ENCODE measurements around the gene ACSL3. TPM values are rescaled to one million over a fixed set of nuclear protein-coding genes. Genes with fewer than 3 reads are reported as not detected.

The ACSL3 gene
- total and polyA plus RNA-seq, 2 experiments from 2014 or later = 108 to 148 TPM

GRCh38 chr2:222976521-222977061 is 115.8 kb downstream of the ACSL3 start:
- H3K4me1 ChIP-seq (ENCODE audit: low read depth) = no peaks in the 10 kb centered on the region
- H3K27me3 ChIP-seq = no peaks in the 10 kb centered on the region
- no peak for DNase-seq (ENCODE audit: low read depth in 1 of 2, low spot score in 1 of 2)
- H3K4me3 ChIP-seq = no peak overlapping the region
- H3K27ac ChIP-seq = no peak overlapping the region
- no peaks in the 10 kb centered on the region for H3K36me3 ChIP-seq
- H3K9me3 ChIP-seq (ENCODE audit: low read depth) = no peaks in the 10 kb centered on the region
- TF ChIP-seq CTCF (IDR thresholded peaks at IDR 0.05; ENCODE audit: low read depth, low read length) = no peak

GRCh38 chr2:222977121-222977520 is 116.3 kb downstream of the ACSL3 start:
- no peaks in the 10 kb centered on the region for H3K27me3 ChIP-seq
- H3K27ac ChIP-seq = no peak overlapping the region
- DNase-seq (ENCODE audit: low read depth in 1 of 2, low spot score in 1 of 2) = no peak
- no peak overlapping the region for H3K4me3 ChIP-seq
- H3K9me3 ChIP-seq (ENCODE audit: low read depth) = no peaks in the 10 kb centered on the region
- TF ChIP-seq CTCF (IDR thresholded peaks at IDR 0.05; ENCODE audit: low read depth, low read length) = no peak
- H3K4me1 ChIP-seq (ENCODE audit: low read depth) = no peaks in the 10 kb centered on the region
- no peaks in the 10 kb centered on the region for H3K36me3 ChIP-seq

DNA sequence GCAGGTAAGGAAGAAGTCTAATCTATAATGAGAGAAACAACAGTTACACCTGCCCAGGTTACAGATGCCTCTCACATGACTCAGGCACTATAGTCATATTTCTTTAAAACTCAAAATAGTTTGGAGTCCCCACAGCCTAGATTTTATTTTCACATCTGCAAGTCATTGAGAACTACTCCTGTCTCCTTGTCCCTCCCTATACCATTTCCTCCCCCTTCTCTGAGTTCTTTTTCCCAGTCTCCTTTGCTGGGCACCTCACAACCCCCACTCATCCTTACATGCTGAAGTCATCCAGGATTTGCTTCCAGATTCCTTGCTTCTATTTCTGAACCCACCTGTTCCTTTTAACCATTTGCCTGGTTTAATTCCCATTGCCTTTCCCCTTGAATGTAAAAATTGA is 118.0 kb downstream of the ACSL3 start:
- Histone ChIP-seq H3K9me3 (ENCODE audit: low read depth) (no peaks in the 10 kb centered on the region), H3K27me3 (no peaks in the 10 kb centered on the region)

DNA sequence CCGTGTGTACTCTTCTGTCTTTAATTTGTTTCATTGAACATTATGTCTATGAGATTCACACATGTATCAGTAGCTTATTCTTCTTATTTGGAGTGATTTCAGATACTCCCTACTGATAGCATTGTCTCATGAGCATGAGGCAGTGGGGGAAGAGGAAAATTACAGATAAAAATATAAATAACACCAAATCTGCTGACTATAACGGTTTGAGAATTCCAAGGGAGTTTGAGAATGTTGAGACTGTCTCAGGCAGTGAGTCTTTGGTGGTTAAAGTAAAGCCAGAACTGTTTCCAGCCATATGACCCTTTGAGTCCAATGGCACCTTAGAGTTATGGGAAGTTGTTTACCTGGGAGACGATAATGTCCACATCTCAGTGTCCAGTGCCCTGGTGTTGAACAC is 118.6 kb downstream of the ACSL3 start:
- Histone ChIP-seq H3K27me3 (no peaks in the 10 kb centered on the region), H3K27ac (no peak overlapping the region), H3K9me3 (ENCODE audit: low read depth) (no peaks in the 10 kb centered on the region), H3K4me1 (ENCODE audit: low read depth) (no peaks in the 10 kb centered on the region), H3K4me3 (no peak overlapping the region), H3K36me3 (no peaks in the 10 kb centered on the region)
- DNase-seq (ENCODE audit: low read depth in 1 of 2, low spot score in 1 of 2) = no peak
- TF ChIP-seq CTCF (IDR thresholded peaks at IDR 0.05; ENCODE audit: low read depth, low read length) = no peak

More for the DNA sequence above, 118.0 kb downstream of the ACSL3 start:
- no peak for DNase-seq (ENCODE audit: low read depth in 1 of 2, low spot score in 1 of 2)
- Histone ChIP-seq H3K27ac (no peak overlapping the region), H3K4me3 (no peak overlapping the region), H3K36me3 (no peaks in the 10 kb centered on the region), H3K4me1 (ENCODE audit: low read depth) (no peaks in the 10 kb centered on the region)
- no peak for TF ChIP-seq CTCF (IDR thresholded peaks at IDR 0.05; ENCODE audit: low read depth, low read length)

DNA sequence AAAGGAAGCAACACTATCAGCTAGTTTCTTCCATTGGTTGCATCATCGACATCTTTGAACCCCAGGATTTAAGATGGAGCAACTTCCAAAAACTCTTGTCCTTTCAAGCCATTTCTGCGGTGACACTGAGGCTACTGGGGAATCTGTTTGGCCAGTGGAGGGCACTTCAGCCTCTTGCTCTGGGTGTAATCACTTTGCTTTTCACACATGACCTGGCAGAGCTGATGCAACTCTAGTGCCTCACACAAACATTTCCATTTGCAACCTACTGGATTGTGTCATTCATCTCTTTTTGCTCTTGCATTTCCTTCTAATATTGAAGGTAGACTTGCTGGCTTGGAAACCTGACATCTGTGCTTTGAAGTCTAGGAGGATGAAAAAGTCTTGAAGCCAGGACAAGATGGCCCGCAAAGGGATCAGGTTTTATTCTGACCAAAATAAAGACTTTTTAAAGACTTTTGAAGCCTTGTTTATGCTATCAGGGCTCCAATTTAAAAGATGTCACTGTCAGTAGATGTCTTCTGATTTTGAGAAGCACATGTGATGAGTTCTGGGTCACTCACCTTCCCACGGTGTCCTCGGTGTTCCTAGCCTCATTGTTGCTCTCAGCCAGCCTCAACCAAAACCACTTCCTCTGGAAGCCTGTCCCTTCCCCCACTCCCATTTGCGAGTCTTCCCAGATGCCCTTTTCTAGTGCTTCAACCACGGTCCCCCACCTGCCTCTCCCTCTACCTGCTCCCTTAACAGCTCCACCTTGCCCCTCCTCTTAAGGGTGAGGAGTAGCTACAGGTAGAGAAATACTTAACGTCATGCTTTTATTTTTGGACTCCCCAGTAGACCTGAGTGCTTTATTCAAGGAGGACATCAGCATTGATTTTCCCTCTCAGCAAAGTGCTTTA is 121.4 kb downstream of the ACSL3 start:
- Histone ChIP-seq H3K4me1 (ENCODE audit: low read depth) (no peaks in the 10 kb centered on the region), H3K36me3 (no peaks in the 10 kb centered on the region), H3K27ac (no peak overlapping the region), H3K4me3 (no peak overlapping the region), H3K27me3 (no peaks in the 10 kb centered on the region), H3K9me3 (ENCODE audit: low read depth) (no peaks in the 10 kb centered on the region)
- TF ChIP-seq CTCF (IDR thresholded peaks at IDR 0.05; ENCODE audit: low read depth, low read length) = peak; percentile 70
- DNase-seq (ENCODE audit: low read depth in 1 of 2, low spot score in 1 of 2) = peak; percentile 55 to 91
